ENCODE measurements around the gene NRSN2.

The NRSN2 gene

GRCh38 chr20:400454-401275 is 53.8 kb downstream of the NRSN2 start:
- no peak for DNase-seq

- no peak for DNase-seq
These were observed 55.0 kb downstream of the NRSN2 start for GRCh38 chr20:401682-402495.

GRCh38 chr20:402496-402885 is 55.6 kb downstream of the NRSN2 start:
- DNase-seq, result no peak

- DNase-seq, result no peak
These were observed 56.1 kb downstream of the NRSN2 start for GRCh38 chr20:402898-403581.

GRCh38 chr20:403582-403957 is 56.7 kb downstream of the NRSN2 start:
- DNase-seq, result no peak

- no peak for DNase-seq
These were observed 57.2 kb downstream of the NRSN2 start for GRCh38 chr20:404088-404487.

Measured in activated CD8-positive, alpha-beta memory T cell treated with anti-CD3 and anti-CD28 coated beads, Interleukin-2, amount 50 U/mL, for 48 hours (primary cell).